Dendritic cell treated with granulocyte-macrophage colony-stimulating factor and Interleukin-4, amounts not matched to agents 40 ng/mL and 50 ng/mL, for 4 days (primary cell): ENCODE results near the gene XYLT1.
A peak's percentile ranks its signal among the peaks of the same experiment; 100 is the strongest.

Source experiments
- H3K27ac Mint-ChIP-seq: one replicate; pipeline ENCODE4 v1.8.0; 2022; ENCODE audit warnings: mild to moderate bottlenecking, mixed read lengths
- H3K27me3 Mint-ChIP-seq: one replicate; pipeline ENCODE4 v1.8.0; 2022; ENCODE audit warnings: mild to moderate bottlenecking, mixed read lengths
- H3K36me3 Mint-ChIP-seq: one replicate; pipeline ENCODE4 v1.8.0; 2022; ENCODE audit warnings: low read depth, mixed read lengths
- H3K4me1 Mint-ChIP-seq: one replicate; pipeline ENCODE4 v1.8.0; 2022; ENCODE audit warnings: low read depth, mixed read lengths
- H3K4me3 Mint-ChIP-seq: one replicate; pipeline ENCODE4 v1.8.0; 2022; ENCODE audit warnings: mild to moderate bottlenecking, moderate library complexity, mixed read lengths
- H3K9me3 Mint-ChIP-seq: one replicate; pipeline ENCODE4 v1.8.0; 2022; ENCODE audit warnings: mixed read lengths
- intact Hi-C: fragments of 100-400 bp; cut with micrococcal nuclease; formaldehyde crosslinking; loops from one replicate; pipeline ENCODE4 v1.15.0; 2022

XYLT1 gene

DNA sequence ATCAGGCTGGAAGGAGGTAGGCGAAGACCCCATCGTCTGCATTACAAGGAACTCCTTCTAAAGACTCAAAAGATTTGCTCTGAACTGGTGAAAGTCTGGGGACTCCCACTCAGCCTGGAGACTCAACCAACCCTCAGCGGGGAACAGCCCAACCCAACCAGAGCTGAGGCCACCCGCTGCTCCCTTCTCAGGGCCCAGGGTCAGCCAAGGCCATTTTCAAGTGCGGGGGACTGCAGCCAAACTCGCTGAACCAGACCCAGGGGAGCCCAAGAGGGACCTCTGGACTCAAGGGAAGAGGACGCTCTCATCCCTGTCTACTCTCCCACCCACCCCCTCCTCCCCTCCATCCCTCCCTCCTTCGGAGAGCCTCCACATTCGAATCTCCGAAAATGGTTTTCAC lies 24.1 kb downstream of the XYLT1 start:
- H3K4me3 Mint-ChIP-seq: no peak overlapping the region
- peaks cover 9% of the 10 kb centered on the region for H3K9me3 Mint-ChIP-seq
- H3K36me3 Mint-ChIP-seq: peaks cover 29% of the 10 kb centered on the region
- H3K27me3 Mint-ChIP-seq: no peaks in the 10 kb centered on the region
- intact Hi-C loops: no loop called here
- peaks cover 42% of the 10 kb centered on the region for H3K4me1 Mint-ChIP-seq
- H3K27ac Mint-ChIP-seq: peak overlapping the region; percentile 92

DNA sequence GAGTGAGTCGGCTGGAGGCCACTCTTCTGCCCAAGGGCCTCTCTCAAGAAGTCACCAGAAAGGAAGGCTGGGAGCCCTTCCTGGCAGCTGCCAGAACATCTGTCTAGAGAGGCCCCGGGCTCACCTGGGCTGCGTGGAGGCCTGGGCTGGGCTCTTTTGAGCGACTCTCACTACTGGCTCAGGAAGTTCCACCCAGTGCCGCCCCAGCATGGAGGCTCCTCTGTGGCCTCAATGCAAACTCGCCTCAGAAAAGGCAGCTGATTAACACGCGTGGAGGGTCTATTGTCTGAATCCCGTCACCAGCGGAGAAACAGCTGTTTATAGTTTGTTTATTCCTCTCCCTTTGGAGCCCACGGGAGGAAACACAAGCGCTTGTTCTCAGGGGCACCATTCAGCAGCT lies 25.3 kb downstream of the XYLT1 start:
- peaks cover 29% of the 10 kb centered on the region for H3K36me3 Mint-ChIP-seq
- intact Hi-C loops: no loop called here
- H3K9me3 Mint-ChIP-seq: peaks cover 9% of the 10 kb centered on the region
- H3K27ac Mint-ChIP-seq: no peak overlapping the region
- H3K4me1 Mint-ChIP-seq: peaks cover 30% of the 10 kb centered on the region
- no peak overlapping the region for H3K4me3 Mint-ChIP-seq
- no peaks in the 10 kb centered on the region for H3K27me3 Mint-ChIP-seq

DNA sequence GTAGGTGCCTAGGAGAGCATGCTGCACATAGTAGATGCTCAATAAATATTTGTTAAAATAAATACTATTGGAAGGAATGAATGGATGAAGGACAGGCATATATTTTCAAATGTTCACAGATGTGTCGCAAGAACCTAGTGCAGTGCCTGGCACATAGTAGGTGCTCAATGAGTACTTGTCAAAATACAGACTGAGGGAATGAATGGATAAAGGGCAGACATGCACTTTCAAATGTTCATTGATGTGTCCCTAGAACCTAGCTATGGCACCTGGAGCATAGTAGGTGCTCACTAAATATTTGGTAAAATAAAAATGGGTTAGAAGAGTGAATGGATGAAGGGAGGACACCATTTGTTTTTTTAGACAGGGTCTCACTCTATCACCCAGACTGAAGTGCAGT lies 26.1 kb downstream of the XYLT1 start:
- intact Hi-C loops: no loop called here
- H3K27me3 Mint-ChIP-seq: no peaks in the 10 kb centered on the region
- peaks cover 9% of the 10 kb centered on the region for H3K9me3 Mint-ChIP-seq
- H3K27ac Mint-ChIP-seq: no peak overlapping the region
- no peak overlapping the region for H3K4me3 Mint-ChIP-seq
- peaks cover 25% of the 10 kb centered on the region for H3K4me1 Mint-ChIP-seq
- peaks cover 29% of the 10 kb centered on the region for H3K36me3 Mint-ChIP-seq

DNA sequence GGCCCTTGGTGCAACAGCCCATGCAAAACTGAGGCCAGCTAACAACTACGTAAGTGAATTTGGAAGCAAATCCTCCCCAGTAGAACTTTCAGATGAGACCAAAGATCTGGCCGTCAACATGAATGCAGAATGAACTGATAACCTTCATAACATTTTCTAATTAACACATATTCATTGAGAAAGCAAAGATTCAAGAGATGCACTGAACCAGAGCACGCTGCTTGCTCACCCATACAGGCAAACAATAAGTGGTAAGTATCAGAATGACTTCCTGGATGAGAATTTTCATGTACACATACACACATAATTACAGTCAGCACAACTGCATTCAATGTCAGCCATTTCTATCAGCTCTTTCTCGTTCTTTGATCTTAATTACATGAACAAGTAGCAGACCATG lies 30.6 kb downstream of the XYLT1 start:
- Mint-ChIP-seq H3K36me3 (peaks cover 25% of the 10 kb centered on the region), H3K27me3 (no peaks in the 10 kb centered on the region), H3K4me1 (peaks cover 29% of the 10 kb centered on the region), H3K9me3 (peaks cover 9% of the 10 kb centered on the region), H3K4me3 (no peak overlapping the region), H3K27ac (no peak overlapping the region)
- intact Hi-C loops: no loop called here

DNA sequence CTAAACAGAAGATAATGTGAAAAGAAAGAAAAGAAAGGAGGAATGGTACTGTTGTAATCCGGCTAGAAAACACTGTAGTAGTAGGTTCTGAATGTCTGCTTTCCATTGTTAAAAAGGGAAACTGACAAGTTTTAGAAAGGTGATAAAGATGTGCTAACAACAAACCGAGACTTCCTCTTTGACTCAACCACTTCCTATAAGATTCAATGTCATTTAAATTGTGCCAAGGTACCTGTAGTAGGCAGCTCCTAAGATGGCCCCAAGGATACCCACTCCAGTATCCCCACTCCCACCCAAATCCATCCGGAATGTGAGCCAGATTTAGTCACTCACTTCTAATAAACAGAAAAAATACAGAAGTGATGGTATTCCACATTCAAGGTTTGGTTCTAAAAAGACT lies 31.2 kb downstream of the XYLT1 start:
- H3K4me1 Mint-ChIP-seq: peaks cover 29% of the 10 kb centered on the region
- peaks cover 23% of the 10 kb centered on the region for H3K36me3 Mint-ChIP-seq
- H3K27me3 Mint-ChIP-seq: no peaks in the 10 kb centered on the region
- intact Hi-C loops: no loop called here
- H3K27ac Mint-ChIP-seq: no peak overlapping the region
- peaks cover 9% of the 10 kb centered on the region for H3K9me3 Mint-ChIP-seq
- H3K4me3 Mint-ChIP-seq: no peak overlapping the region

DNA sequence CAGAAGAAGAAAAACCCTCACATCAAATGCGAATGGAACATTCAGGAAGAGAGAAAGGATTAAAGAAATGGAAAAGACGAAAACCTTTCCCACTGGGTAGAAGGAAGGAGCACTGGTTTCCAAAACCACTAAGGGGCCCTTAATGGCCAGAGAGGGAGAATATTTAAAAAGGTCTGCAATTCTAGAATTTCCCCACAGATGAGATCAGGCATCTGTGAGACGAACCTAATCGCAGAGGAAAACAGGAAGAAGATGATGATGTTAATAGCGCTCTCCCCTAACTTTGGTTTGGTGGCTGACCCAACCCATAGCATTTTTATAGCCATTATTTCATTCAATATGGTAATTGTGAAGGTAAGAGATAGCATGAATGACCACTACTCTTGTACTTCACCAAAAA lies 32.8 kb downstream of the XYLT1 start:
- no peak overlapping the region for H3K4me3 Mint-ChIP-seq
- peaks cover 36% of the 10 kb centered on the region for H3K4me1 Mint-ChIP-seq
- no peak overlapping the region for H3K27ac Mint-ChIP-seq
- H3K36me3 Mint-ChIP-seq: peaks cover 12% of the 10 kb centered on the region
- intact Hi-C loops: no loop called here
- H3K9me3 Mint-ChIP-seq: no peaks in the 10 kb centered on the region
- no peaks in the 10 kb centered on the region for H3K27me3 Mint-ChIP-seq

DNA sequence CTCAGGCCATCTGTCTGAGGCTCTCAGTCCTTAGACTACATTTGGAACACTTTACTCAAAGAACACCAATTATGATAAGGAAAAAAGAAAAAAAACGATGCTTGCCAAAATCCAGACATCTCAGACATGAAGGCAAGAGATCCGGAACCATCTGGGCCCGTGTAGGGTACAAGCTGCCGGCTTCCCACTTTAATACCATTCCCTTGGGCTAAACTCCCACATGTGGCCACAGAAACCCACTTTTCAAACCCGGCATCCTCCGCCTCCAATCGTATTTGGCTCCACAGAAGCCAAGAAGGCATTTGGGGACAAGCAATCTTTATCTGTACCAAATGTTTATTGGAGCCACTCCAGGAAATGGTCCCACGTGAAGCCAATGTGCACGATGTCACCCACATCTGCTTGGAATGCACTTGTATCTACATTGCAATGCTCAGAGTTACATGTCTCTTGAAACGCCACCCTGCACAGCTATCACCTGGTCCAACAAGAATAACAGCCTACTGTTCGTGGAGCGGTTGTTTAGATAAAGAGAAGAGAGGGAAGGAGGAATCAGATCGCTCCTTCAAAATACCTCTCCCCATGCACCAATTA lies 33.5 kb downstream of the XYLT1 start:
- H3K4me1 Mint-ChIP-seq: peaks cover 43% of the 10 kb centered on the region
- H3K27ac Mint-ChIP-seq: no peak overlapping the region

DNA sequence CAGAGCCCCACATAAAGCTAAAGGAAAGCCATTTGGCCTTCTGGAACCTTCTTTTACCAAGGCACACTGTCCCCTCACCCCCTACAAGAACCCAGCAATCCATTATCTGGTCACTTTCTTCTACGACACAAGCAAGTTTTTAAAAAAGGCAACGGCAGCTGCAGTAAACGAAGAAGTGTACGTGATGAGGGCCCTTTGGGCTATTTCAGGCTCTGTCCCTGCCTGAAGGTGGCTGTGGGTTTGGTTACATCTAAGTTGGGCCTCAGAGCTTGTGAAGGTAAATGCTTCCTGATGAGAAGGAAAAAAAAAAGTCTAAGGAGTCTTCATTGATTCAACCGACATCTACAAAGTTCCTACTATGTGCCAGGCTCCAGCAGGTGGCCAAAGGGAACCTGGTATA lies 35.4 kb downstream of the XYLT1 start:
- Mint-ChIP-seq H3K36me3 (peaks cover 12% of the 10 kb centered on the region), H3K27ac (no peak overlapping the region), H3K4me1 (peaks cover 46% of the 10 kb centered on the region), H3K4me3 (no peak overlapping the region), H3K9me3 (no peaks in the 10 kb centered on the region), H3K27me3 (no peaks in the 10 kb centered on the region)
- intact Hi-C loops: no loop called here

More for the DNA sequence above, 33.5 kb downstream of the XYLT1 start:
- Mint-ChIP-seq H3K9me3 (no peaks in the 10 kb centered on the region), H3K36me3 (peaks cover 12% of the 10 kb centered on the region), H3K27me3 (no peaks in the 10 kb centered on the region), H3K4me3 (no peak overlapping the region)
- intact Hi-C loops: no loop called here

DNA sequence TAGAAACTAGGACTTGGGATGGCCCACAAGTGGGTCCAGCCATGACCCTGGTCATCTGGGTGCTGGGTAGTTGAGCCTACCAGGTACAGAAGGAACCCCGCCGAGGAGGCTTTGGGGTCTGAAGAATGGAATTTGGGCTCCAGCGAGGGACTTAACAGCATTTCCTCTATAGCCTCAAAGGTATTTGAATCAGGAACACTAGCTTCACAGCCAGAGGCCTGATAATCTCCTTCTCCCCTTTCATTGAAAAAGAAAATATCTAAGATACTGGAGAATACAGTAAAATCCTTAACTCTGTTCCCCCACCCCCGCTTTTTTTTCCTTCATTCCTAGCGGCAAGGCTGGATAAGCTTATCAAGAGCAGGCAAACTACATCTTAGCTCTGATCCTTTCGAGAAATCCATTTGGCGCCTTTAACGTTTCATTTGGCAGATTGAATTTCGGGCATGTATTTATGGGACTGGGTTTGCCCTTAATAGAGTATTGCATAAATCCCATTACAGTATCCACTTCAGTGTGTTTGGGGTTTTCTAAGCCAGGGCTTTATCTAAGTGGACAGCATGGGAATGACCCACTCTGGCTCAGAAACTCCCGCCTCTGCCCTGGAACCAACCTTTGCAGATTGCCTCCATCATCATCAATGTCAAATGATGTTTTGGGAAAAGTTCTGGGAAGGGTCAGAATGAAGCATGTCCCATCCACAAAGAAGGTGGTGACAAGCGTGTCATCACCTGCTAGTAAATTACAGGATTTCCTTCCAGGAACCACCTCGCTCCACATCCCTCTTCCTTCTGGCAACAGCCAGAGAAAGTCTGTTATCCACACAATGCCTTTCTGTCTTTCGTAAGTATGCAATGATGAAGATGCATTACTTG lies 36.9 kb downstream of the XYLT1 start:
- intact Hi-C loops: no loop called here
- peaks cover 36% of the 10 kb centered on the region for H3K4me1 Mint-ChIP-seq

DNA sequence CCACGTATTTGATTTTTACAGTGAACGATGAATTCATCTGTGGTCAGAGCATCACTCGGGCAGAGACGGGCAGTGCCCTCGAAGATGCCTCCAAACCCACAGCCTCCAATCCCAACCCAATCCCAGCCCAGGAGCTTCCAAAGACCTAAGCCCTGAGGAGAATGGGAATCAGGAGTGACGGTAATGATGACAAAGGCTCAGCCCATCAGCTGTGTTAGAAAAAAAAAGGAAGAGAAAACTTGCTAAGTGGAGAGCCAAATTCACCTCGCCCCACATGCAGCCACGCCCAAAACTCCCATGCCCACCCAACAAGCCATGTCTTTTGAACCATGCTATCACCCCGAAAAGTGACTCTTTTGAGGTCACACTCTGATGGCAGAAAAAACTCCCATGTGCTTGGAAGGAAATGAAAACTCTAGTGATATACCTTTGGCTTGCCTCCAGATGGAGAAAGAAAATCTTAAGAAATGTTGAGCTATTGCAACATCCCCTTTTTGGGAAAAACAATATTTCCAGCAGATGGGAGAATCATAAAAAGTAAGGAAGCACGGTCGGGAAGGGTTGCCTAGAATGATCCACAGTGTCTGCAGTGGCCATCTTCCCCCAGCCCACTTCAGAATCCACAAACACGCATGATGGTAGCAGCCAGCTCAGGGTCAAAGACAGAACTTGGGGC lies 37.7 kb downstream of the XYLT1 start:
- intact Hi-C loops: no loop called here
- Mint-ChIP-seq H3K27me3 (no peaks in the 10 kb centered on the region), H3K4me1 (peaks cover 28% of the 10 kb centered on the region), H3K36me3 (peaks cover 12% of the 10 kb centered on the region), H3K4me3 (no peak overlapping the region), H3K9me3 (no peaks in the 10 kb centered on the region), H3K27ac (peak overlapping the region; percentile 33)

More for the DNA sequence above, 36.9 kb downstream of the XYLT1 start:
- Mint-ChIP-seq H3K4me3 (no peak overlapping the region), H3K9me3 (no peaks in the 10 kb centered on the region), H3K36me3 (peaks cover 12% of the 10 kb centered on the region), H3K27me3 (no peaks in the 10 kb centered on the region), H3K27ac (peak overlapping the region; percentile 33)

DNA sequence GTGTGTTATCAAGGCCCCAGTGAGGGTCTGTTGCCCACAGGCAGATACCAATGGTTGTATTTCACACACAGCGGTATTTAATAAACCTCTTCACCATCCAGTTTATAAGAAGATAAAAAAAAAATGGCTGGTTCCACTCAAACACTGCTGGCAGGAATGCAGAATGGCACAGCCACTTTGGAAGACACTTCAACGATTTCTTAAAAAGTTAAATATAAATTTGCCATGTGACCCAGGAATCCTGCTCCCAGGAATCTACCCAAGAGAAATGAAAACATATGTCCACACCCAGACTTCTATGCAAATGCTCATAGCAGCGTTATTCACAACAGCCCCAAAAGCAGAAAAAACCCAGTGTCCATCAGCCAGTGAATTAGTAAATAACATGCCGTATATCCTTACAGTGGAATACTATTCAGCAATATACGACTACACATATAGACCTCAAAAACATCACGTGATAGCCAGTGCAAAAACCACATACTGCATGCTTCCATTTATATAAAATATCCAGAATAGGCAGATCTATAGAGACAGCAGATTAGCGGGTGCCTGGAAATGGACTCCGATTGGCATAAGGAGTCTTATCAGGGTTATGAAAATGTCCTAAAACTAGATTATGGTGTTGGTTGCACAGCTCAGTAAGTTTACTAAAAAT lies 38.7 kb downstream of the XYLT1 start:
- no peaks in the 10 kb centered on the region for H3K27me3 Mint-ChIP-seq
- H3K4me3 Mint-ChIP-seq: no peak overlapping the region
- intact Hi-C loops: no loop called here
- H3K36me3 Mint-ChIP-seq: peaks cover 12% of the 10 kb centered on the region
- H3K27ac Mint-ChIP-seq: no peak overlapping the region
- H3K4me1 Mint-ChIP-seq: peaks cover 31% of the 10 kb centered on the region
- H3K9me3 Mint-ChIP-seq: peaks cover 7% of the 10 kb centered on the region

DNA sequence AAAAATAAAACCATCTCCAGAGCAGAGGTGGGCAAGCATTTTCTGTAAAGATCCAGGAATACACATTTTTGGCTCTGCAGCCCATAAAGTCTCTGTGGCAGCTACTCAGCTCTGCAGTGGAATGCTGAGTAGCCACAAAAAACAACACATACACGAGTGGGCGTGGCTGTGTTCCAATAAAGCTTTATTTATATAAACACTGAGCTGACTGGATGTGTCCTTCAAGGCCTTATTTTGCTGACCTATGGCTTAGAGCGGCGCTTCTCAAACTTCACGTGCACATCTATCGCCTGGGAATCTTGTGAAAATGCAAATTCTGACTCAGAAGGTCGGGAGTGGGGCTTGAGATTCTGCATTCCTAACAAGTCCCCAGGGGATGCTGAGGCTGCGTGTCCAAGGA lies 39.7 kb downstream of the XYLT1 start:
- Mint-ChIP-seq H3K36me3 (peaks cover 9% of the 10 kb centered on the region), H3K27ac (no peak overlapping the region), H3K27me3 (no peaks in the 10 kb centered on the region), H3K9me3 (peaks cover 9% of the 10 kb centered on the region), H3K4me1 (peaks cover 32% of the 10 kb centered on the region), H3K4me3 (no peak overlapping the region)
- intact Hi-C loops: no loop called here

DNA sequence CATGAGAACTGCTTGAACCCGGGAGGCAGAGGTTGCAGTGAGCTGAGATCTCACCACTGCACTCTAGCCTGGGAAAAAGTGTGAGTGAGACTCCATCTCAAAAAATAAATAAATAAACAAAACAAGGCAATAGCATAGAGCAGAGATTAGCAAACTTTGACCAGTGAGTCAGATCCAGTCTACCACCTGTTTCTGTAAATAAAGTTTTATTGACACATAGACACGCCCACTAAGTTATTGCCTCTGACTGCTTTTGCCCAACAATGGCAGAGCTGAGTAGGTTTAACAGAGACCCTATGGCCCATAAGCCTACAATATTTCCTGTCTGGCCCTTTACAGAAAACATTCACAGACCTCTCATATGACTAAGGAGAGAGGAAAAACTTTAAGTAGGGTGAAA lies 44.3 kb downstream of the XYLT1 start:
- H3K36me3 Mint-ChIP-seq: peaks cover 2% of the 10 kb centered on the region
- intact Hi-C loops: no loop called here
- H3K4me1 Mint-ChIP-seq: peaks cover 15% of the 10 kb centered on the region
- H3K4me3 Mint-ChIP-seq: no peak overlapping the region
- H3K9me3 Mint-ChIP-seq: peaks cover 9% of the 10 kb centered on the region
- H3K27ac Mint-ChIP-seq: peak overlapping the region; percentile 8
- H3K27me3 Mint-ChIP-seq: no peaks in the 10 kb centered on the region

DNA sequence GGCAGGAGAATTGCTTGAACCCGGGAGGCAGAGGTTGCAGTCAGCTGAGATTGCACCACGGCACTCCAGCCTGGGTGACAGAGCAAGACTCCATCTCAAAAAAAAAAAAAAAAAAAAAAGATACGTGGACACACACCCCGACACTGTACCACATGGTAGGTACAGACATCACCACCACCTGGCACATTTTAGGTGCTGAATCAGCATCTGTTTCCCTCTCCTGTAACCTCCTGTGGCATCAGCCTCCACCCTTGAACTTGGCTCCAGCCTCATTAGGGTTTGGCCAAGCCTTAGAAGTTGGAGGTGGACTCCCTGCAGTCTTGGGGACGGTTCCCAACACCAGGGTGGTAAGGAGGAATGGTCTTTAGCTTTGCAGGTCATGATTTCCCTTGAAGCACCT lies 46.0 kb downstream of the XYLT1 start:
- intact Hi-C loops: no loop called here
- Mint-ChIP-seq H3K9me3 (peaks cover 9% of the 10 kb centered on the region), H3K27ac (no peak overlapping the region)

More for the DNA sequence above, 46.0 kb downstream of the XYLT1 start:
- Mint-ChIP-seq H3K4me3 (no peak overlapping the region), H3K4me1 (peaks cover 15% of the 10 kb centered on the region), H3K36me3 (peaks cover 5% of the 10 kb centered on the region), H3K27me3 (no peaks in the 10 kb centered on the region)
